HG03439 (cell line): ENCODE results near the gene ST7.
A peak's percentile ranks its signal among the peaks of the same experiment; 100 is the strongest.
"Not testable (repeated sequence)": the region's sequence is repeated elsewhere in the genome, so short reads cannot be mapped to it uniquely, and the experiment has no call there.

ENCODE experiments used
- ATAC-seq: cut with Tn5 transposase; IDR thresholded peaks from one replicate; pipeline ENCODE4 v1.9.1; 2021; ENCODE audit warnings: mild to moderate bottlenecking, moderate library complexity; ENCODE audit not compliant: unreplicated experiment

Gene ST7

GRCh38 chr7:117120321-117120720 is 167.0 kb downstream of the ST7 start:
- not testable (repeated sequence) for ATAC-seq

GRCh38 chr7:117122036-117122435 is 168.7 kb downstream of the ST7 start:
- ATAC-seq = not testable (repeated sequence)

GRCh38 chr7:117122536-117122935 is 169.2 kb downstream of the ST7 start:
- no peak for ATAC-seq

GRCh38 chr7:117123311-117123926 is 170.1 kb downstream of the ST7 start:
- no peak for ATAC-seq

- peak; percentile 89 for ATAC-seq
Observed at GRCh38 chr7:117124591-117125220, 171.4 kb downstream of the ST7 start.

GRCh38 chr7:117126676-117127075 is 173.4 kb downstream of the ST7 start:
- ATAC-seq = no peak

GRCh38 chr7:117127585-117128168 is 174.4 kb downstream of the ST7 start:
- ATAC-seq = no peak

GRCh38 chr7:117129521-117129955 is 176.2 kb downstream of the ST7 start:
- ATAC-seq = no peak

GRCh38 chr7:117130262-117130661 is 177.0 kb downstream of the ST7 start:
- ATAC-seq = no peak

GRCh38 chr7:117132321-117133120 is 179.2 kb downstream of the ST7 start:
- ATAC-seq = no peak

GRCh38 chr7:117133125-117133524 is 179.8 kb downstream of the ST7 start:
- no peak for ATAC-seq

GRCh38 chr7:117134411-117134810 is 181.1 kb downstream of the ST7 start:
- ATAC-seq = no peak

GRCh38 chr7:117134889-117135552 is 181.7 kb downstream of the ST7 start:
- no peak for ATAC-seq

GRCh38 chr7:117135553-117135891 is 182.2 kb downstream of the ST7 start:
- no peak for ATAC-seq

GRCh38 chr7:117137868-117138267 is 184.6 kb downstream of the ST7 start:
- ATAC-seq = no peak

GRCh38 chr7:117138495-117138894 is 185.2 kb downstream of the ST7 start:
- no peak for ATAC-seq

GRCh38 chr7:117138981-117139380 is 185.7 kb downstream of the ST7 start:
- no peak for ATAC-seq

GRCh38 chr7:117139397-117139984 is 186.2 kb downstream of the ST7 start:
- no peak for ATAC-seq

GRCh38 chr7:117140921-117141320 is 187.6 kb downstream of the ST7 start:
- ATAC-seq = no peak

GRCh38 chr7:117143066-117143465 is 189.8 kb downstream of the ST7 start:
- ATAC-seq = no peak

GRCh38 chr7:117143580-117143979 is 190.3 kb downstream of the ST7 start:
- ATAC-seq = no peak
